Measurements from ENCODE around the gene RYR2.

- TF ChIP-seq, protein P1, sequence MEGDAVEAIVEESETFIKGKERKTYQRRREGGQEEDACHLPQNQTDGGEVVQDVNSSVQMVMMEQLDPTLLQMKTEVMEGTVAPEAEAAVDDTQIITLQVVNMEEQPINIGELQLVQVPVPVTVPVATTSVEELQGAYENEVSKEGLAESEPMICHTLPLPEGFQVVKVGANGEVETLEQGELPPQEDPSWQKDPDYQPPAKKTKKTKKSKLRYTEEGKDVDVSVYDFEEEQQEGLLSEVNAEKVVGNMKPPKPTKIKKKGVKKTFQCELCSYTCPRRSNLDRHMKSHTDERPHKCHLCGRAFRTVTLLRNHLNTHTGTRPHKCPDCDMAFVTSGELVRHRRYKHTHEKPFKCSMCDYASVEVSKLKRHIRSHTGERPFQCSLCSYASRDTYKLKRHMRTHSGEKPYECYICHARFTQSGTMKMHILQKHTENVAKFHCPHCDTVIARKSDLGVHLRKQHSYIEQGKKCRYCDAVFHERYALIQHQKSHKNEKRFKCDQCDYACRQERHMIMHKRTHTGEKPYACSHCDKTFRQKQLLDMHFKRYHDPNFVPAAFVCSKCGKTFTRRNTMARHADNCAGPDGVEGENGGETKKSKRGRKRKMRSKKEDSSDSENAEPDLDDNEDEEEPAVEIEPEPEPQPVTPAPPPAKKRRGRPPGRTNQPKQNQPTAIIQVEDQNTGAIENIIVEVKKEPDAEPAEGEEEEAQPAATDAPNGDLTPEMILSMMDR (IDR thresholded peaks at IDR 0.05) = no peak
- no peak for TF ChIP-seq POLR2A (IDR thresholded peaks at IDR 0.05)
These were observed 21.0 kb downstream of the RYR2 start for GRCh38 chr1:237062976-237063375.
